HG02678 (cell line): ENCODE results near the gene KCNAB1.

Experiments
- ATAC-seq: cut with Tn5 transposase; IDR thresholded peaks from one replicate; pipeline ENCODE4 v1.9.1; 2021; ENCODE audit warnings: mild to moderate bottlenecking, moderate library complexity; ENCODE audit not compliant: unreplicated experiment

The KCNAB1 gene

DNA sequence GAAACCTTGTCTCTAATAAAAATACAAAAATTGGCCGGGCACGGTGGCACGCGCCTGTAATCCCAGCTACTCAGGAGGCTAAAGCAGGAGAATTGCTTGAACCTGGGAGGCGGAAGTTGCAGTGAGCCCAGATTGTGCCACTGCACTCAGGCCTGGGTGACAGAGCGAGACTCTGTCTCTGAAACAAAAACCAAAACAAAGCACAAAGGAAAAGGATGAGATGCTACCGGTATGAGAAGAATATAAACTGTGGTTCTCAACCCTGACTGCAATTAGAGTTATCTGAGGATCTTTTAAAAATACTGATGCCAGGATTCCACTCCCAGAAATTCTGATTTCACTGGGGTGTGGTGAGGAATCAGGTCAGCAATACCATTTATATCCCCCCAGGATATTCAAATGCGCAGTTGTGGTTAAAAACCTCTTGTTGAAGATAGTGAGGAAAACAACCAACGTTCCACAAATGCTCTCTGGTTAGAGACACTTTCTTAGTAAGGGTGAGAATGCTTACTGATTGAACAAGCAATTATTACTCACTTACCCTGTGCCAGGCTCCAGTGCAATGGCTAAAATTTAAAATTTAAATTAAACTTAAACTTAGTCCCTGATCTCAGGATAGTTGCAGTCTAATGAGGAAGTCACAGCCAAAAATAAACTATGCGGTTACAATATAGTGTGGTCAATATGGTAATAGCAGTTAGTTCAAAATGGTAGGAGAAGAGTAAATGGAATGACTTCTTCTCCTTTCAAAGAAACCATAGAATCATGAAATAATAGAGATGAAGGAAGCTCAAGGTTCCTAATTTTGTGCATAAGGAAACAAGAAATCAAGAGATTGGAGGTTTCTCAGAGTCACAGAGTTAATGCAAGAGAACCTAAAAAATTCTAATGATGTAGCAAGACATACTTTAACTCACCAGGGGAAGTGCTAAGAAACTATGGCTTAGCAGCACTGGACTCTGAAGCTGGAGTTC is 325.0 kb downstream of the KCNAB1 start:
- no peak for ATAC-seq

GRCh38 chr3:156448300-156448699 is 327.9 kb downstream of the KCNAB1 start:
- peak; percentile 79 for ATAC-seq

DNA sequence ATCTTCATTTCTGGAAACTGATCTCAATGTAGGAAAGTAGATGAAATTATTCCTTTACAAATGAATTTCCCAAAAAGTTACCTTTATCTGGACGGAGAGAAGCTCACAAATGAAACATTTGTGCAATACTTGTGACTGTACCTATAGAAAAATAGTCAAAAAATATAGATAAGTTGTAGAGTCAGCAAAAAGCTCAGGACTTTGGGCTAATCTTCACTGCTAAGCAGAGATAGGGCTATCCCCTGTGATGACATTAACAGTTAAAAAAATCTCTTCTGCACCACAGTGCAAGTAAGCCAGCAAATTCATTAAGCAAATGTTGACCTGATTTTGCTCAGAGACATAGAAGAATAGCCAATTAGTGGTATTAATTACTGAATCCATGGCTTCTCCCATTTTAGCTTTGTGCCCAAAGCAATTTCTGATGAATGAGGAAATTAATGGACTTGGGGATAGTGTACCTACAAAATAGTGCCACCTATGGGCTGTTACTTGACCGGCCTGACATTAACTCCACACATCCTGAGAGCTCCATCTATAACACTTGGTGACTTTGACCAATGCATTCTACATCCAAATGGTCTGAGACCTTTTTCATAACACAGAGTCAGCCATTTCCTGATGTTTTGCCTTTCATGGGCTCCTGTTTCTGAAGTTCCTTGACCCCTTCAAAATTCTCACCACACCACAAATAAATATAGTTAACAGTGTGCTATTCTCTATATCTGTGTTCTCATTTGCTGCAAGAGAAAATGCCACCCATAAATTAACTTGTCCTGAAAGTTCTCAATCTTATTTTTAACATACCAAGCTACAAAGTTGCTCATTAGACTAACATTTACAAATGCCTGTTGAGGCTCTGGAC is 329.6 kb downstream of the KCNAB1 start:
- ATAC-seq: no peak

DNA sequence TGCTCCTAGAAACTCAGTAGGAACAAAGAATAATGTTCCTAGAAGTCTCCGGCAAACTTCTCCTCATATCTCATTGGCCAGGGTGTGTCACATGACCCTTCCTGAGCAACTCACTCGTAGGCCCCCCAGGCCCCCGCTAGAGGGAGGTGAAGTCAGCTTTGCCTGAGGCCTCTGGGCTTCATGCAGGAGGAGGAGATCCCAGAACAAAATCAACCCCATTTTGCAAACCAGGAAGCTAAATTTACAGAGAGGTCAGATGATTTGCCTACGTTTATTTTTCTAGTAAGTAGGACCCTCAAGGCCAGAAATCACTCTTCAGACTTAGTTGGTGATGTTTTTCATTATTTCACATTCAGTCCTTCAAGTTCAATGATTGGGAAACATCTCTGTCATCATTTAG is 335.5 kb downstream of the KCNAB1 start:
- ATAC-seq: no peak

GRCh38 chr3:156456771-156457224 is 336.4 kb downstream of the KCNAB1 start:
- ATAC-seq: no peak

- no peak for ATAC-seq
Measured at GRCh38 chr3:156459434-156459833, 339.1 kb downstream of the KCNAB1 start.

DNA sequence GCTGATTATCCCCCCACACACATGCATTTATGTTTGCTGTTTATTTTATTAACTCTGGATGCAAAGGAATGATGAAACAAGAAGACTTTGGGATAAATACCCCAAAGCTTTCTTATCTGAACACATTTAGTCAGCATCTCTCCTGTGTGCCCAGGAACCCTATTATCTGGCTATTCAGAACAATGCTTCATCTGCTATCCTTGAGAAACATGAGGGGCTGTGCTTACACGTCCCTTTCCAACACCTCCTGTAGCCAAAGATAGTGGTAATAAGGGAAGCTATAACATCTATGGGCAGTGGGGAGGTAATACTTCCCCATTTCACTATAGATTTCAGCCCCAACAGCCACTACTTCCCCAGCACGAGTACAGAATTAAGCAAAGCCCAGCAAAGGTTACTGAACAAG is 339.8 kb downstream of the KCNAB1 start:
- ATAC-seq: no peak

DNA sequence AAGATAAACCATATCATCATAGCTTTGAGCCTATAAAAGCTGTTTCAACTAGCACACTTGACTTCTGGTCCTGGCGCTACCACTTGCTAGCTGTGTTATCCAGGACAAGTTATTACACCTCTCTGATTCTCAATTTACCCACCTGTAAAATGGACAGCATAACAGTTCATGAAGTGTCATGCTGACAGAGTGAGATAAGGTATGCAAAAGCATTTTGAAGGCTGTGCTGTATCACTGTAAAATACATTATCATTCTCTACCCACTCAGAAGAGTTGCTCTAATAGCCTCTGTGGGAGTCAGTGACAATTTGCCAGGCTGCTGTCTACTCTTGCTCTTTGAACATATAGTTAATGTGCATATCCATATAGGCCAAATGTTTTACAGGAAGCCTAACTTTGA is 341.5 kb downstream of the KCNAB1 start:
- no peak for ATAC-seq

GRCh38 chr3:156463123-156463522 is 342.7 kb downstream of the KCNAB1 start:
- ATAC-seq: no peak

GRCh38 chr3:156465194-156465593 is 344.8 kb downstream of the KCNAB1 start:
- no peak for ATAC-seq

GRCh38 chr3:156469456-156469855 is 349.1 kb downstream of the KCNAB1 start:
- no peak for ATAC-seq

DNA sequence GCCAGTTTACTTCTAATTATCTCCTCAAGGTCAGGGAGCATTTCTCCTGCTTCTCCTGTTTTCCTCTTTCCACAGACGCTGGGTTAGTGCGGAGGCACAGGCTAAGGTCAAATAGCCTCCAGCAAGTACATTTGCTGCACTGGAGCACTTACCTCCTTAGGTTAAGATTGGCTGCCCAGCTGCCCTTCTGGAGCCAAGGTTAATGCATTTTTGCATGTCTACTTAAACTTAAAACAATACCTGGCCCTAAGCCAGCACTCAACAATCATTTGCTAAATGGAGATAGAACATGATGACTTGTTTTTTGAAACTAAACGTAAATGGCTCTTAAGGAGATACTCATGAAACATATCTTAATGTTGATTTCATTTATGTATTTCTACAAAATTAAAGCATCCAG is 351.1 kb downstream of the KCNAB1 start:
- no peak for ATAC-seq

DNA sequence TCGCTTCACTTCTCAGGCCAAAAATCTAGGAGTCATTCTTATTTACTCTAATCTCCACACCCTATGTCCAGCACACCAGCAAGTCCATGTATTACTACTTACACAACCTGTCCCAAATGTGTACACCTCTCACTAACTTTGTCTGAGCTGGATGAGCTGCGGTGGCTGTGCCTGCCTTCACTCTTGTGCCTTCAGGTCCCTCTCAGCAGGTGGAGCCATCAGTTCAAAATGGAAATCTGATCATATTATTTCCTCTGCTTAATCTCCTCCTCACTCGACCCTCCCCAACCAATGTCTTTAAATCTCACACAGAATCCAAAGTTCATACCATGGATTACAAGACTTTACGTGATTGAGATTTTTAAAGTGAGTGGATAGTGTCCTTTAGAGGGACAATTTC is 351.8 kb downstream of the KCNAB1 start:
- ATAC-seq: no peak

GRCh38 chr3:156472684-156473083 is 352.3 kb downstream of the KCNAB1 start:
- no peak for ATAC-seq

DNA sequence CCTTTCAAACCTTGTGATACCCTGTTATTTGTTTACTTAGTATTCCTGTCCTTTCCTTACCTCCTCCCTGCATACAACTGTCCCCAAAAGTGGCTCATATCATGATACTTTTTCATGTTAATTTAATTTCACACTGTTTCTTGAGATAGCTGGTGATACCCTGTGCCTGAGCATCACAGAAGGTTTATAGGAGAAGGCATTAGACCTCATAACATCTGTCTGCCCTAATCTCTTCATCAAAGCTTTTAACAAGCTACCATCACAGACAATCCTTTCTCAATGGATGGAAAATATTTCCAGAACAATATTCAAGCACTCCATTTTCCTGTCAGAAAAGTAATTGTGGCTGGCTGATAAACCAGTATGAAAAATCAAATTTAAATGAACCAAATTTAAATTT is 353.0 kb downstream of the KCNAB1 start:
- no peak for ATAC-seq

DNA sequence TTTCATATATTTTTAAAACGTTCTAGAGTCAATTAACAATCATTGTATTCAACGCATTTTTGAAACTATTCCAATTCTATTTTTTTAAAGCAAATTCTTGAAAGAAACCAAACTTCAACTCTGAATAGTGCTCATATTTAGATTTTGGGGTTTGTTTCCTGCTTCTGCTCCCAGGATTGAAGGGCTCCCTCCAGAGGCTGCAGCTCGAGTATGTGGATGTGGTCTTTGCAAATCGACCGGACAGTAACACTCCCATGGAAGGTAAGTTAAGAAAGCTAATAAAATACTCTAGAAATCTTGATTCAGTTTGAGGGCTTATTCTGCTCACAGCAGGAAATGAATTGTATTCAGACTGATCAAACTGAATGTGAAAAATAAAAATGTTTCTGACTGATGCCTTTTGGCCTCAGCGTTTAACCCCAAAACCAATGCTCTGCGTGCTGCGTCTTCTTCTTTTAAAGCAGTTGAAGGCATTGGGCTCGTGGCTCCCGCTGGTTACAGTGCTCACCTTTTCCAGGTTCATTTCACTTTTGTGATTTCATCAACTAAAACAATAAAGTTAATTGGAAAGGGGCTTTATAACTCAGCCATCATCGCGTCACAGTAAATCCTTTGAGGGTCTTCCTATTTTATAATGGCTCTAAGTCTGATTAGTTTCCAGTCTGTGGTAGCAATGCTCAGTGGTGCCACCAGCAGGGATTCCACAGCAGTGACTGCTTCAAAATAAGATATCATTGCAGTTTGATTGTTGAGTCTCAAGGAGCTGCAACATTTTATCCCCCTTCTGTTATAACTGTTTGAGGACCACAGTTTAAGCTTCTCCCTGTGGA is 354.4 kb downstream of the KCNAB1 start:
- ATAC-seq: no peak

DNA sequence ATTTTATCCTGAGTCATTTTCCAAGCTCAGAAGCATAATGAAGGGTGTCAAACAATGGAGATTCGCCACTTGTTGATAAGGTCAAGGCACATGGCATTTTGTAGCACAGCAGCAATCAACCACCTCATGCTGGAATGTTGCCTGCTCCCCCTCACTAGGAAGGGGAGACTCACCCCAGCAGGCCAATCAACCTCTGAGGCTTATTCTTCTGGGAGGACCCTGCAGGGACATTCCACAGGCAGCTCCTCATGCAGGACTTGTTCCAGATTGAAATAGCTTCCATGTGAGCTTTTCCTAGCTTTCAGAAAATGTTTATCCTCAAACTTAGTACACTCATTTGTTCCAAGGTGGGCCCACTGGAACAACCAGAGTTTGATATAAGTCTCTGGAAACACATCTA is 356.9 kb downstream of the KCNAB1 start:
- ATAC-seq: no peak

DNA sequence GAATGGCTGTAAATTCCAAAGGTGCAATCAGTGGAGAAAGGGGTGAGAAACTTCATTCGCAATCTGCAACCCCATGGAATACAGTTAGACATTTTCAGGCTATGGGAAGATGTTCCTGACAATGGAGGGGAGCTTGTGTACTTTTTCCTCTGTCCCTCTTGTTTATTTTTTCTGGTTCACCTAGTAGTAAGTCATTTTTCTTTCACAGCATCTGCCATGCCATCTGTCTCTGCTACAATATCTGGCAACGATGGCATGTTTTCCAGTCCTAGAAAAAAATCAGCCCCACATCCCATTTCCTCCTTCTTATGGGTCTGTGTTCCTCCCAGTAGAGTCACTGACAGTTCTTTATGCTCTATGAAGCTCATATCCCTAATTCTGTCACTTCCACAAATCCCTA is 358.5 kb downstream of the KCNAB1 start:
- ATAC-seq: no peak

GRCh38 chr3:156479604-156480003 is 359.2 kb downstream of the KCNAB1 start:
- no peak for ATAC-seq

DNA sequence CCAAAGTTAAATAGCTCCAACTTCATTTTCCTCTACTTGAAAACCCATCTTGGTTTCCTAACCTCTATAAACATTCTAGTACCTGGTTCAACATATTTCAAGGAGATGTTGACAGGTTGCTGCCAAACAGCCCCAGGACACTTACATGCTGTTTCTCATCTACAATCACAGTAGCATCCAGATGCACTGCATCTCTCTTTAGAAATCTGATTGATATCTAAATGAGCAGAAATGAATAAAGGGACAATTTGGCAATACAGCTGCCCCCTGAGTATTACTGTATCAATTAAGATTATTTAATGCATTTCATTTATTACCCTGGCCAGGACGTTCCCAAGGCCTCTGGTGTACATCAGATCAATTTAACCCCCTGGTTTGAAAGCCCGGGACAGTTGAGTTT is 360.6 kb downstream of the KCNAB1 start:
- ATAC-seq: no peak

DNA sequence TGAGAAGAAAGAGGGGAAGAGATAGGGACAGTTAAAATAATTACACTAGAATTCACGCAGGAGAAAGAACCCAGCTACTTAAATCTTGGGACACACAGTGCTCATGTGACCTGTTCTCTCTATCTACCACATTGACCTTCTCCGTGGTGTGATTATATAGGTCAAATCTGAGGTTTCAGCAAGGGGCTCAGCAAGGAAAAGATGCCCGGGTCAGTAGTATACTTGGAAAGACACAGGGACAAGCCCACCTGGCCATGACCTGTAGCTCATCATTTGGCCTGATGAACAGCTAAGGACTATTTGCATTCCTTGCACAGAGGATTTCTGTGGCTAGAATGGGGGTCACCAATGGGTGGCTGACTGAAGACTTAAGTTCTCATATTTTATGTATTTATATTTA is 362.6 kb downstream of the KCNAB1 start:
- ATAC-seq: no peak
